HG02610 (cell line): Measurements from ENCODE around the gene WBP2.

Experiments used
- ATAC-seq: cut with Tn5 transposase; IDR thresholded peaks from one replicate; pipeline ENCODE4 v1.9.1; 2021; ENCODE audit warnings: mild to moderate bottlenecking, moderate library complexity; ENCODE audit not compliant: unreplicated experiment

WBP2 gene

GRCh38 chr17:75846692-75847613 is 8.2 kb downstream of the WBP2 start:
- ATAC-seq: no peak

GRCh38 chr17:75845933-75846691 is 9.0 kb downstream of the WBP2 start:
- ATAC-seq: no peak

DNA sequence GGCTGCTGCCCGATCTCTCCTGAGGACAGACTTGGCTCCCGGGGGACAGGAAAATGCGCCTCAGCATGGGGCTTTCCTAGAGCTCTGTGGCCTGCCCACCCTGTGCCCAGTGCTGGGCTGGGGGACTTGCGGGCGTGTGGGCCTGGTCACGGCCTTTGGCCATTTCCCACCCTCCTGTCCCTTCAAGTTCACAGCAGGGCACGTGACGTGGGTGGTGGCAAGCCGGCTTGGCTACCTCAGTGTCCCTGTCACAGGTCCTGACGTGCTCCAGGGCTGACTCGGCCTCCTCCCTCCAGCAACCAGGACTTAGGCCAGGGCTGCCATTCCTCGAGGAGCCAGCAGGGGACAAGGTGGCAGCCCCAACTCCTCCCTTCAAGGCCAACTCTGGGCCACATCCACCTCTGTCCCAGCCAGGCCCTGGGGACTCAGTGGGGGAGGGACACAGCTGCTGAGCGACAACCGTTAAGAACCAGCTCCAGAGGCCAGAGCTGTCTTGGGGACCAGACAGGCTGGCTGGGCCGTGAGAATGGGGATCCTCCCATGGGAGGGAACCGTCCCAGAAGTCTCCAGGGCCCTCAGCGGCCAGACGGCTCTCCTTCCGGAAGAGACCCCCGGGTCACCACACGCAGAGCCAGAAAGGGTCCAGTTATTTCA is 9.9 kb downstream of the WBP2 start:
- ATAC-seq: peak; percentile 79

GRCh38 chr17:75844530-75845057 is 10.5 kb downstream of the WBP2 start:
- no peak for ATAC-seq

DNA sequence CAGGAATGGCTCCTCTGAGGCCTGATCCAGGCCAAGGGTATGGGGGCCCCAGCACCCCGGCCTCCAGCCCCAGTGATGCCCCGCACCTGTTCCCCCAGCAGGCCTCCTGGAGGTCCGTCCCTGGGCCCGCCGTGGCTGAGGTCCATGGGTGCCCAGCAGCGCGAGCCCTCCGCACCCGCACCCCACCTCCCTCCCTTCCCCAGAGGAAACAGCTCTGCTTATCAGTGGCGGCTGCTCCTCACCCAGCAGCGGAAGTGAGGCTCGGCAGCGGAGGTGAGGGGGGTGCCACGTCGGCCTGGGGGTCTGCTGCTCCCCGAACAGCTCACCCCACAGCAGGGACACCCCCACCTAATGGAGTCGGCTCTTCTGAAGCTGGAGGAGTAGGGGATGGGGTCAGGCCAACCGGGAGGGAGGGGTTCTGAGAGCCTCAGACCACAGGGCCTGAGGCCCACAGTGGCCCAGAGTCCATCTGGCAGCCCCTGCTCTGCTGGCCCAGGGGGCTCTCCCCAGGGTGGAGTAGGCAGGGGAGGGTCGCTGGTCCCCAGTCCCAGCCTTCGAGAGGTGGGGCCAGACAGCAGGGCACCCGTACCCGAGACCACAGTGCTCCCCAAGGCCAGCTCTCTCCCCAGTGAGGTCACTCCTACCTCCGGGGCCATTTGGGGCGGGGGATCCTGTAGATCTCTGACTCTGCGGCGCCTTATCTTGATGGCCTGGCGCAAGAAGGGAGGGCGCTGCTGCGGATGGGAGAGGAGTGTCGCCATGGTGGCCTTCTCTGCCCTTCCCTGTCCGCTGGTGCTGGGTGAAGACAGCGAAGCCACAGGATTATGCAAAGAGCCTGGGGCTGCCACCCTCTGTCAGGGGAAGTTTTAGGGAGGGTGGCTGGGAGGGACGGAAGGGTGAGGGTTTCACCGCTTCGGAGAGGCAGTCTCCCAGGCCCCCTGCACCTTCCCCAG is 11.3 kb downstream of the WBP2 start, which contains the start of gene UNC13D:
UNC13D (minus strand) TSS at position 828 of the 953 bp plus-strand sequence; CDS start at position 761, 67 bp downstream.
- no peak for ATAC-seq

GRCh38 chr17:75842963-75843576 is 12.1 kb downstream of the WBP2 start:
- ATAC-seq: no peak

DNA sequence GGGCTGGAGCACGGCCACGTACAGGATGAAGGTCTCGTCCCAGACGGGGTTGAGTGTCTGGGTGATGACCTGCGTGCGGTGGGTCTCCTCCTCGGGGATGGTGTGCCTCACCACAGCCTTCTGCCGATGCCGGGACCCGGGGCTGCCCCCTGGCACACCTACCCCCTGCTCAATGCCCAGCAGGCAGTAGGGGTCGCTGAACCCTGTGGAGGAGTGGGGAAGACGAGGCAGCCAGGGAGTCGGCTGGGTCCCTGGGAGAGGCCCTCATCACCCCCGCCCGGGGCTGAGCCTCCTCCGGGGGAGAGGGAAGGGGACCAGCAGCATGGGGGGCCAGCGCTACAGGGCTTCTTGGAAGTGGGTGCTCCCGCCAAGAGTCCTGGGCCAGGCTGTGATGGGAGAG is 12.7 kb downstream of the WBP2 start:
- no peak for ATAC-seq

DNA sequence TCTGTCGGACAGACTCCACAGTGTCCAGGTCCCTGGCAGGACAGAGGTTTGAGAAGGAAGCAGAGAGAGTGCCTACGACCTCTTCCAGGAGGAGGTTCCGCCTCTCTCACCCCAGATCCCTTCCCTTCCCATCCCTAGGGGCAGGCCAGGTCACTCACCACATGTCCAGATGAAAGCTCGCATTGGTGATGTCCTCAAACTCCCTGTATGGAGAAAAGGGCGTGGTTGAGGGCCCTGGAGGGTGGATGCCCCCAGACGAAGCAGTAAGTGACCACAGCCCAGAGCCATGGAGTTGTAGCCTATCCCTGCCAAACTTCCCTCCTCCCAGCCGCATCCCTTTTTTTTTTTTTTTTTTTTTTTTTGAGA is 14.4 kb downstream of the WBP2 start:
- ATAC-seq: no peak

GRCh38 chr17:75839942-75840798 is 15.0 kb downstream of the WBP2 start:
- no peak for ATAC-seq

DNA sequence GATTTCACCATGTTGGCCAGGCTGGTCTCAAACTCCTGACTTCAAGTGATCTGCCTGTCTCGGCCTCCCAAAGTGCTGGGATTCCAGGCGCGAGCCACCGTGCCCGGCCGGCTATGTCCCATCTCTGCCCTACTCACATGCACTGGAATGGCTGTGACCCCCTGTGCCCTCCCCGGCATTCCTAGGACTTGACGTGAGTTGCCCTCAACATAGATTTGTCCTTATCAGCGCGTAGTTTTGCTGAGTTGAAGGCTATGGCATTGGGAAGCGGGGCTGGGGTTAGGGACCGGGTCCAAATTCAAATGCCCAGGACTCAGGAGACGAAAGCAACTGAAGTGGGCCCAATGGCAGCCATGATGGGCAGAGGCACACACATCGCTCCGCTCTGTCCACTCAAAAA is 16.7 kb downstream of the WBP2 start:
- ATAC-seq: no peak

DNA sequence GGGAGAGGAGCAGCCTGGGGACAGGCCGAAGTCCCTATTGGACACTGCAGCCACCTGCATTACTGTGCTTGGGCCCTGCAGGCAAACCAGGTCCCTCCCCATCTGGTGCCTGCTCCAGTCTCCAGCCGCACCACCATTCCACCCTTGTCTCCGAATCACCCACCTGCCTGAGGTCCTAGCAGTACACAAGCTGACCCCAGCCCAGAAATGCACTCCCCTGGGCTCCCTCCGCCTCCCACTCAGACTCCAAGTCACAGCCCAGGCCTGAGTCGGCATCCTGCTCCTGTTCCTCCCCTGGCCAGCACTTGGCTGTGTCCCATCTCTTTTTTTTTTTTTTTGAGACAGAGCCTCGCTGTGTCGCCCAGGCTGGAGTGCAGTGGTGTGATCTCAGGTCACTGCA is 17.2 kb downstream of the WBP2 start:
- no peak for ATAC-seq

DNA sequence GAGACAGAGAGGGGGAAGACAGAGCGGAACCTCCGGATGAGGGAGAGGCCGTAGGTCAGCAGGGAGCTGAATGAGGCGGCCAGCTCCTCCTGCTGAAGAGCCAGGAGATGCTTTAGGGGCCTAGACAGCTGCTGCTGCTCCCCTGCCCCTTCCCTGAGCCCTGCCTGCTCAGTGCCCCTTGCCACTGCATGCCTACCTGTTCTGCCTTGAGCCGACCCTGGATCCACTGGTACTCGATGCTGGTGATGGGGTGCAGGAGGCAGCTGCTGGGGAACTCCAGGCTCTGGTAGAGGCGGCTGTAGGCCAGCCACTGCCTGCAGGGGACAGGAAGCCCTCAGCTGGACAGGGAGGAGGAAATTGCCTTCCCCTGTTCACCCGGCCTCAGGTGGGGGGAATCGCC is 18.5 kb downstream of the WBP2 start:
- ATAC-seq: no peak

GRCh38 chr17:75835654-75835987 is 19.5 kb downstream of the WBP2 start:
- no peak for ATAC-seq

- ATAC-seq: no peak
These were observed 20.0 kb downstream of the WBP2 start for GRCh38 chr17:75834928-75835653.

DNA sequence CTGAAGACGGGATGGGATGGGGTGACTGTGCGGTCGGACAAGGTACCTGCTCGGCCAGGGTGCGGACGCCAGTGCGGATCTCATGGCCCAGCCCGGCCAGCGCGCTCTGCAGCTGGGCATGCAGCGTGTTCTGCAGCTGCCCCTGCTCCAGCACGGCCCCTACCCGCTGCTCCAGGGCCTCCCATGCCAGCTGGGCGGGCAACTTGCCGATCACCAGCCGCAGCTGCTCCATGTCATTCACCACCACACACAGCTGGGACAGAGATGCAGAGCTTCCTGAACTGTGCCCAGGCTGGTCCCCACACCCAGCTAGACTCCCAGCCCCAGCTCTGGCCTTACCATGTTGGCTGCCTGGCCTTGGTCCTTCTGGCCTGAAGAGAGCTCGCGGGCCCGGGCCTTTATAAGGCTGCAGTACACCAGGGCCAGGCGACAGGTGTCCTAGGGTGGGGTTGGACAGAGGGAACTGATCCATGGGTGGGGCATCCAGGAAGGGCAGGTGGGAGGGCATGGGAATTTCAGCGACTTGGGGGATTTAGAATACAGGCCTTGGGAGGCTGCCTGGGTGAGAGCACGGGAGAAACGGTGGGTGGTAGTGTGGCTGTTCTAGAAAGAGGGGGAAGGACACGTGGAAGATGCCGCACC is 20.7 kb downstream of the WBP2 start:
- no peak for ATAC-seq

GRCh38 chr17:75832652-75833400 is 22.3 kb downstream of the WBP2 start:
- ATAC-seq: no peak

GRCh38 chr17:75832164-75832651 is 22.9 kb downstream of the WBP2 start:
- ATAC-seq: no peak
